CD14-positive monocyte (primary cell): ENCODE data around the gene CDH18. TPM values are rescaled to one million over a fixed set of nuclear protein-coding genes. Genes with fewer than 3 reads are reported as not detected.

Source experiments
- DNase-seq, 3 donors: peaks; one replicate each; pipeline ENCODE4 v3.0.0-alpha.2; 2011 to 2022
- H2AFZ ChIP-seq: 2 replicates; pipeline ENCODE4 v1.6.0; 2012; ENCODE audit warnings: mild to moderate bottlenecking, low read depth, low read length, inconsistent platforms; ENCODE audit not compliant: insufficient read depth, poor library complexity, severe bottlenecking
- H3K27ac ChIP-seq, 2 donors: 1 replicate in 1 of 2; 2 replicates in 1 of 2; pipeline ENCODE4 v1.5.1; 2012 to 2013; ENCODE audit warnings: low read length in 2 of 2, control low read depth in 1 of 2, inconsistent platforms in 1 of 2, low read depth in 1 of 2, mild to moderate bottlenecking in 1 of 2
- H3K27me3 ChIP-seq, 2 donors: one replicate each; pipeline versions ENCODE4 v1.6.0 to v1.6.1; 2011 to 2013; ENCODE audit warnings: low read length in 2 of 2; ENCODE audit not compliant: control insufficient read depth in 2 of 2, insufficient read depth in 2 of 2
- H3K36me3 ChIP-seq, 2 donors: replicated peaks in 1 of 2; 1 replicate in 1 of 2; 2 replicates in 1 of 2; pipeline versions ENCODE4 v1.5.1 to v1.6.1; 2012 to 2013; ENCODE audit warnings: low read length in 2 of 2, control low read depth in 1 of 2, inconsistent platforms in 1 of 2, mild to moderate bottlenecking in 1 of 2; ENCODE audit not compliant: insufficient read depth in 2 of 2, control insufficient read depth in 1 of 2
- H3K4me1 ChIP-seq, 2 donors: 1 replicate in 1 of 2; 2 replicates in 1 of 2; pipeline versions ENCODE4 v1.5.1 to v1.6.1; 2012 to 2013; ENCODE audit warnings: low read length in 2 of 2, control low read depth in 1 of 2, inconsistent platforms in 1 of 2, mild to moderate bottlenecking in 1 of 2, moderate library complexity in 1 of 2; ENCODE audit not compliant: insufficient read depth in 2 of 2, control insufficient read depth in 1 of 2
- H3K4me2 ChIP-seq: replicated peaks from 2 replicates; pipeline ENCODE3; 2012; ENCODE audit warnings: low read length, moderate library complexity, mild to moderate bottlenecking; ENCODE audit not compliant: poor library complexity, severe bottlenecking; ENCODE audit errors: extremely low read depth
- H3K4me3 ChIP-seq, 3 experiments: fragments of 200-600 bp in 1 of 3; sonication (generic) in 1 of 3; replicated peaks in 1 of 3; 1 replicate in 2 of 3; 2 replicates in 1 of 3; pipeline ENCODE4 v1.5.1; 2011 to 2013; ENCODE audit warnings: low read length in 3 of 3, mild to moderate bottlenecking in 3 of 3, control low read depth in 2 of 3, low read depth in 2 of 3, inconsistent platforms in 1 of 3, moderate library complexity in 1 of 3
- H3K79me2 ChIP-seq: 2 replicates; pipeline ENCODE4 v1.6.0; 2012; ENCODE audit warnings: mild to moderate bottlenecking, control low read depth, inconsistent platforms, low read length, moderate library complexity; ENCODE audit not compliant: insufficient read depth
- H3K9ac ChIP-seq: 2 replicates; pipeline ENCODE4 v1.6.0; 2017; ENCODE audit warnings: low read length, mild to moderate bottlenecking; ENCODE audit not compliant: insufficient read depth, poor library complexity, severe bottlenecking
- H3K9me3 ChIP-seq, 2 donors: replicated peaks in 1 of 2; 1 replicate in 1 of 2; 2 replicates in 1 of 2; pipeline versions ENCODE4 v1.5.1 to v1.6.1; 2012 to 2013; ENCODE audit warnings: low read length in 2 of 2, control low read depth in 1 of 2; ENCODE audit not compliant: control insufficient read depth in 1 of 2, insufficient read depth in 1 of 2
- H4K20me1 ChIP-seq: 2 replicates; pipeline ENCODE4 v1.6.0; 2012; ENCODE audit warnings: mild to moderate bottlenecking, low read length, control low read depth, moderate library complexity; ENCODE audit not compliant: insufficient read depth
- H3K27ac Mint-ChIP-seq, 7 donors: one replicate each; pipeline ENCODE4 v1.8.0; 2020; ENCODE audit warnings: mild to moderate bottlenecking in 7 of 7, mixed read lengths in 7 of 7, moderate library complexity in 6 of 7, inconsistent platforms in 2 of 7
- H3K27me3 Mint-ChIP-seq, 3 donors: one replicate each; pipeline ENCODE4 v1.8.0; 2021 to 2022; ENCODE audit warnings: low read depth in 3 of 3, mild to moderate bottlenecking in 3 of 3, mixed read lengths in 3 of 3, moderate library complexity in 3 of 3, inconsistent platforms in 1 of 3
- H3K36me3 Mint-ChIP-seq, 2 donors: one replicate each; pipeline ENCODE4 v1.8.0; 2020; ENCODE audit warnings: mixed read lengths in 2 of 2, inconsistent platforms in 1 of 2, mild to moderate bottlenecking in 1 of 2
- H3K4me1 Mint-ChIP-seq: one replicate; pipeline ENCODE4 v1.8.0; 2020; ENCODE audit warnings: mild to moderate bottlenecking, mixed read lengths
- H3K4me3 Mint-ChIP-seq, 2 donors: one replicate each; pipeline ENCODE4 v1.8.0; 2020; ENCODE audit warnings: mild to moderate bottlenecking in 2 of 2, mixed read lengths in 2 of 2, moderate library complexity in 1 of 2
- H3K9me3 Mint-ChIP-seq, 7 donors: one replicate each; pipeline ENCODE4 v1.8.0; 2020 to 2022; ENCODE audit warnings: mixed read lengths in 7 of 7, mild to moderate bottlenecking in 6 of 7, moderate library complexity in 6 of 7, inconsistent platforms in 2 of 7
- WGBS: methylation state at CpG from one replicate; pipeline ENCODE4 v1.1.5; 2013; ENCODE audit warnings: missing lambda C conversion rate; ENCODE audit not compliant: insufficient coverage; 5-methylcytosine and 5-hydroxymethylcytosine counted together
- intact Hi-C, 2 donors: fragments of 100-400 bp; cut with micrococcal nuclease; formaldehyde crosslinking; loops; one replicate each; pipeline versions ENCODE4 v1.15.0 to v1.15.1; 2023
- polyA plus RNA-seq, 3 donors: library from polyadenylated mRNA; depleted of rRNA in 1 of 3; unstranded in 2 of 3; stranded (reverse) in 1 of 3; fragments of 300-500 nt in 2 of 3; fragments of >200 nt in 1 of 3; fragmentation: Illumina TruSeq in 2 of 3; gene quantifications; 1 replicate in 2 of 3; 2 replicates in 1 of 3; pipeline ENCODE4 v1.2.3, GENCODE V29; 2012 to 2021
- TF ChIP-seq, protein P1 (sequence below): fragments of 200-600 bp; IDR thresholded peaks from one replicate; pipeline ENCODE4 v1.8.0; 2022; ENCODE audit warnings: antibody characterized with exemption, mild to moderate bottlenecking

CDH18 gene
- polyA plus RNA-seq, 3 donors = not detected

DNA sequence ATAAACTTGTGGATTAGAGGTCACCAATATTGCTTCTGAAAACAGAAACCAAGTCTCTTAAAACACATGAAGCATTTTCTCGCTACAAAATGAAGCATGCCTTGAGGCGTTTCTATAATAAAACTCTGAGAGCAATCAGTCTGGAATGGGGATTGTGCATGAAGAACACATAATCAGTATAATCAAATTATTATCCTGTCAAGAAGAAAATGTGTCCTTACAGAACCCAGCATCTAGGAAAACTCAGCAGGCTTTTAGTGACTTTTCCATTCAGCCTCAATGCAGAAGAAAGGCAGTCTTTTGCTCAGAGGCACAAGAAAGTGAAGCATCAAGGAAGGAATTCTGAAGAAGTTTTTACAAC, 121.9 kb downstream of the CDH18 start:
- no peak for DNase-seq
- peaks cover 0 to 10% of the 10 kb centered on the region in 2 donors for H3K9me3 ChIP-seq
- Mint-ChIP-seq H3K36me3 (no peaks in the 10 kb centered on the region), H3K9me3 (peaks cover 0 to 16% (median 5%) of the 10 kb centered on the region in 7 donors), H3K4me1 (no peaks in the 10 kb centered on the region), H3K4me3 (no peak overlapping the region), H3K27ac (no peak overlapping the region), H3K27me3 (peaks cover 0 to 2% (median 0%) of the 10 kb centered on the region in 3 donors)
- no peaks in the 10 kb centered on the region for H3K36me3 ChIP-seq
- no peaks in the 10 kb centered on the region for H4K20me1 ChIP-seq
- no peaks in the 10 kb centered on the region for H3K27me3 ChIP-seq
- H3K4me1 ChIP-seq = no peaks in the 10 kb centered on the region
- H3K4me2 ChIP-seq = no peak overlapping the region
- no peak overlapping the region for H3K9ac ChIP-seq
- no peak overlapping the region for H3K4me3 ChIP-seq
- TF ChIP-seq, protein P1, sequence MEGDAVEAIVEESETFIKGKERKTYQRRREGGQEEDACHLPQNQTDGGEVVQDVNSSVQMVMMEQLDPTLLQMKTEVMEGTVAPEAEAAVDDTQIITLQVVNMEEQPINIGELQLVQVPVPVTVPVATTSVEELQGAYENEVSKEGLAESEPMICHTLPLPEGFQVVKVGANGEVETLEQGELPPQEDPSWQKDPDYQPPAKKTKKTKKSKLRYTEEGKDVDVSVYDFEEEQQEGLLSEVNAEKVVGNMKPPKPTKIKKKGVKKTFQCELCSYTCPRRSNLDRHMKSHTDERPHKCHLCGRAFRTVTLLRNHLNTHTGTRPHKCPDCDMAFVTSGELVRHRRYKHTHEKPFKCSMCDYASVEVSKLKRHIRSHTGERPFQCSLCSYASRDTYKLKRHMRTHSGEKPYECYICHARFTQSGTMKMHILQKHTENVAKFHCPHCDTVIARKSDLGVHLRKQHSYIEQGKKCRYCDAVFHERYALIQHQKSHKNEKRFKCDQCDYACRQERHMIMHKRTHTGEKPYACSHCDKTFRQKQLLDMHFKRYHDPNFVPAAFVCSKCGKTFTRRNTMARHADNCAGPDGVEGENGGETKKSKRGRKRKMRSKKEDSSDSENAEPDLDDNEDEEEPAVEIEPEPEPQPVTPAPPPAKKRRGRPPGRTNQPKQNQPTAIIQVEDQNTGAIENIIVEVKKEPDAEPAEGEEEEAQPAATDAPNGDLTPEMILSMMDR = no peak
- intact Hi-C loops = no loop called here
- H2AFZ ChIP-seq = no peak overlapping the region
- no peak overlapping the region for H3K27ac ChIP-seq
- no peaks in the 10 kb centered on the region for H3K79me2 ChIP-seq
- WGBS = no CpG with 5 or more reads among the region's 2 CpGs

DNA sequence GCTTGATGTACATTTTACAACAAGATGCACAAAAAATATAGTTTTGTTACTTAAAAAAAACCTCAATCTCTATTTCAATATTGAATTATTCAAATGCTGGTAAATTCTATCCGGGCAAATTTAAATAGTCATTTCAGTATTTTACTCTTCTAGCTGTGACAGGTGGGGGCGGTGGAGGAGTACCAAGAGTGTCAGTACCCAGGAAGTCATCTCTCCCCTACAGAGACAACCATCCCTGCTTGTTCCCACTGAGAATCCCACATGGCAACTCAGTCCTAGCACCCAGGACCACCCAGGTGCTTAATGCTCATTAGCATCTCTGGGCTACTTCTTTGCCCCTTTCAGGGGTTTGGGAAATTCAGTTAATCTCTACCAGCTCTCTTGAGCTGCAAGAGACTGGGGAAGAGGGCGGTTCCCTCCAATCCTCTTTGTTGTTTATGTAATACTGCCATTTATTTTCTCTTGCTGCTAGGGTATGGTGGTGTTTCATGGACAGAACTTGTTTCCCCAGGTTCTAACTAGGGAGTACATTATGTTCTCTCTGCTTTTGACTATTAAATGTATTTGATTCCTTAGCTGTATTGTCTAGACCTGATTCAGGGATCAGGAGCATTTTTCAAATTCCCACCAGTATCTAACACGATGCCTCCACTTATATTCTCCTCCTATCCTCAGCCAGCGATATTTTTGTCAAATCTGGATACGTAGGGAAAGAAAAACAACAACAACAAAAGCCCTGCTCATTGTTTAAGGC, 122.5 kb downstream of the CDH18 start:
- Histone ChIP-seq H3K36me3 (no peaks in the 10 kb centered on the region), H3K27me3 (no peaks in the 10 kb centered on the region), H3K4me1 (no peaks in the 10 kb centered on the region), H3K4me2 (no peak overlapping the region), H3K27ac (no peak overlapping the region), H2AFZ (no peak overlapping the region), H3K9ac (no peak overlapping the region), H3K4me3 (no peak overlapping the region), H3K79me2 (no peaks in the 10 kb centered on the region), H3K9me3 (peaks cover 0 to 11% of the 10 kb centered on the region in 2 donors), H4K20me1 (no peaks in the 10 kb centered on the region)
- Mint-ChIP-seq H3K9me3 (peaks cover 0 to 16% (median 5%) of the 10 kb centered on the region in 7 donors), H3K27ac (no peak overlapping the region), H3K4me1 (no peaks in the 10 kb centered on the region), H3K4me3 (no peak overlapping the region), H3K36me3 (no peaks in the 10 kb centered on the region), H3K27me3 (peaks cover 0 to 2% (median 0%) of the 10 kb centered on the region in 3 donors)
- TF ChIP-seq, protein P1 = no peak
- 90% methylated on average over 2 of the region's 6 CpGs for WGBS
- DNase-seq = no peak
- intact Hi-C loops = no loop called here
